ENCODE data around the gene ZSCAN5B.
"Not testable (repeated sequence)": the region's sequence is repeated elsewhere in the genome, so short reads cannot be mapped to it uniquely, and the experiment has no call there.

The ZSCAN5B gene

GRCh38 chr19:56193981-56194640 lies 3.5 kb downstream of the ZSCAN5B start:
- TF ChIP-seq CTCF (IDR thresholded peaks at IDR 0.05; ENCODE audit: low read depth, low read length, missing control alignments) = no peak
- in situ Hi-C loops (cut with HindIII; ENCODE audit: low sequenced_read_pairs) = no loop called here
- H3K4me3 ChIP-seq (ENCODE audit: low read depth, low read length) = no peak overlapping the region
- DNase-seq (ENCODE audit: low read depth) = no peak

GRCh38 chr19:56191711-56192110 lies 5.9 kb downstream of the ZSCAN5B start:
- no peak overlapping the region for H3K4me3 ChIP-seq (ENCODE audit: low read depth, low read length)
- no peak for DNase-seq (ENCODE audit: low read depth)
- no peak for TF ChIP-seq CTCF (IDR thresholded peaks at IDR 0.05; ENCODE audit: low read depth, low read length, missing control alignments)
- in situ Hi-C loops (cut with HindIII; ENCODE audit: low sequenced_read_pairs) = no loop called here

GRCh38 chr19:56191115-56191514 lies 6.5 kb downstream of the ZSCAN5B start:
- no peak for DNase-seq (ENCODE audit: low read depth)
- no peak for TF ChIP-seq CTCF (IDR thresholded peaks at IDR 0.05; ENCODE audit: low read depth, low read length, missing control alignments)
- no peak overlapping the region for H3K4me3 ChIP-seq (ENCODE audit: low read depth, low read length)
- in situ Hi-C loops (cut with HindIII; ENCODE audit: low sequenced_read_pairs) = no loop called here

GRCh38 chr19:56189785-56190184 lies 7.8 kb downstream of the ZSCAN5B start:
- no peak for DNase-seq (ENCODE audit: low read depth)
- H3K4me3 ChIP-seq (ENCODE audit: low read depth, low read length) = no peak overlapping the region
- TF ChIP-seq CTCF (IDR thresholded peaks at IDR 0.05; ENCODE audit: low read depth, low read length, missing control alignments) = no peak
- in situ Hi-C loops (cut with HindIII; ENCODE audit: low sequenced_read_pairs) = no loop called here

GRCh38 chr19:56177564-56178243 lies 19.9 kb downstream of the ZSCAN5B start:
- DNase-seq (ENCODE audit: low read depth) = no peak
- no peak for TF ChIP-seq CTCF (IDR thresholded peaks at IDR 0.05; ENCODE audit: low read depth, low read length, missing control alignments)
- in situ Hi-C loops (cut with HindIII; ENCODE audit: low sequenced_read_pairs) = no loop called here
- no peak overlapping the region for H3K4me3 ChIP-seq (ENCODE audit: low read depth, low read length)

GRCh38 chr19:56176881-56177280 lies 20.7 kb downstream of the ZSCAN5B start:
- no peak for TF ChIP-seq CTCF (IDR thresholded peaks at IDR 0.05; ENCODE audit: low read depth, low read length, missing control alignments)
- in situ Hi-C loops (cut with HindIII; ENCODE audit: low sequenced_read_pairs) = no loop called here
- H3K4me3 ChIP-seq (ENCODE audit: low read depth, low read length) = no peak overlapping the region
- DNase-seq (ENCODE audit: low read depth) = no peak

GRCh38 chr19:56176310-56176709 lies 21.3 kb downstream of the ZSCAN5B start:
- in situ Hi-C loops (cut with HindIII; ENCODE audit: low sequenced_read_pairs); DNase-seq (ENCODE audit: low read depth); H3K4me3 ChIP-seq (ENCODE audit: low read depth, low read length): not testable (repeated sequence)

- H3K4me3 ChIP-seq (ENCODE audit: low read depth, low read length); in situ Hi-C loops (cut with HindIII; ENCODE audit: low sequenced_read_pairs); DNase-seq (ENCODE audit: low read depth): not testable (repeated sequence)
Observed at GRCh38 chr19:56175861-56176307, 21.7 kb downstream of the ZSCAN5B start, which contains the start of gene GALP. Gene GALP, plus strand, starts transcription at chr19:56176008. Its CDS starts 1,101 bp downstream, at chr19:56177109.

Measured in astrocyte of the cerebellum (primary cell).